B cell (primary cell): ENCODE results near the gene MMP1. TPM values are rescaled to one million over a fixed set of nuclear protein-coding genes. Genes with fewer than 3 reads are reported as not detected.

Experiments
- ATAC-seq: fragments of 200-7000 bp; cut with Tn5 transposase; one replicate; pipeline ENCODE4 v1.10.0; 2021; ENCODE audit warnings: low read depth, mild to moderate bottlenecking, moderate number of reproducible peaks, moderate library complexity
- CTCF ChIA-PET: fragments of 350-600 bp; sonication (Branson Sonifier 250); formaldehyde crosslinking; loops from one replicate; lab custom pipeline; 2021; ENCODE audit warnings: antibody characterized with exemption, inconsistent platforms; lab: Charles Lee
- POLR2A ChIA-PET: fragments of 350-600 bp; sonication (Branson Sonifier 250); formaldehyde crosslinking; loops from one replicate; lab custom pipeline; 2021; ENCODE audit warnings: antibody characterized with exemption; lab: Charles Lee
- DNase-seq: peaks from one replicate; pipeline ENCODE4 v3.0.0; 2013
- H2AFZ ChIP-seq: 2 replicates; pipeline ENCODE4 v1.6.1; 2012; ENCODE audit warnings: mild to moderate bottlenecking, low read depth, low read length; ENCODE audit not compliant: insufficient read depth, poor library complexity, severe bottlenecking
- H3K27ac ChIP-seq, 2 donors: 1 replicate in 1 of 2; 2 replicates in 1 of 2; pipeline ENCODE4 v1.5.1; 2012 to 2013; ENCODE audit warnings: low read length in 2 of 2, mild to moderate bottlenecking in 2 of 2, moderate library complexity in 1 of 2
- H3K27me3 ChIP-seq, 4 experiments: fragments of 200-600 bp in 1 of 4; sonication (generic) in 1 of 4; replicated peaks in 1 of 4; 1 replicate in 2 of 4; 2 replicates in 2 of 4; pipeline versions ENCODE4 v1.6.1 to v1.7.0; 2013 to 2016; ENCODE audit warnings: low read length in 3 of 4, mild to moderate bottlenecking in 2 of 4, mixed read lengths in 1 of 4, moderate library complexity in 1 of 4; ENCODE audit not compliant: insufficient read depth in 4 of 4, control insufficient read depth in 3 of 4; ENCODE audit errors: control extremely low read depth in 1 of 4
- H3K36me3 ChIP-seq, 2 experiments: replicated peaks in 1 of 2; 1 replicate in 1 of 2; 2 replicates in 1 of 2; pipeline versions ENCODE4 v1.6.1 to v1.7.1; 2013; ENCODE audit warnings: low read length in 1 of 2; ENCODE audit not compliant: insufficient read depth in 2 of 2, control insufficient read depth in 1 of 2; ENCODE audit errors: control extremely low read depth in 1 of 2, extremely low read depth in 1 of 2
- H3K4me1 ChIP-seq, 2 donors: fragments of 200-600 bp in 1 of 2; sonication (generic) in 1 of 2; 1 replicate in 1 of 2; 2 replicates in 1 of 2; pipeline versions ENCODE4 v1.5.1 to v1.6.1; 2013 to 2017; ENCODE audit warnings: low read length in 2 of 2; ENCODE audit not compliant: control insufficient read depth in 2 of 2, insufficient read depth in 2 of 2
- H3K4me2 ChIP-seq: replicated peaks from 2 replicates; pipeline ENCODE3; 2012; ENCODE audit warnings: mild to moderate bottlenecking, low read depth, low read length; ENCODE audit not compliant: poor library complexity, severe bottlenecking
- H3K4me3 ChIP-seq, 5 experiments: fragments of 200-600 bp in 1 of 5; sonication (generic) in 1 of 5; 1 replicate in 3 of 5; 2 replicates in 2 of 5; pipeline versions ENCODE4 v1.5.1 to v1.7.0; 2011 to 2016; ENCODE audit warnings: low read length in 4 of 5, mild to moderate bottlenecking in 4 of 5, low read depth in 2 of 5, control low read depth in 1 of 5, moderate library complexity in 1 of 5; ENCODE audit not compliant: insufficient read depth in 1 of 5; ENCODE audit errors: control extremely low read depth in 1 of 5, extremely low read depth in 1 of 5
- H3K79me2 ChIP-seq: fragments of 200-600 bp; sonication (generic); one replicate; pipeline ENCODE4 v1.6.0; 2016; ENCODE audit warnings: low read length; ENCODE audit not compliant: control insufficient read depth, insufficient read depth
- H3K9ac ChIP-seq: fragments of 200-600 bp; sonication (generic); 2 replicates; pipeline ENCODE4 v1.6.1; 2017; ENCODE audit warnings: mild to moderate bottlenecking, low read length, moderate library complexity
- H3K9me3 ChIP-seq, 3 donors: one replicate each; pipeline versions ENCODE4 v1.6.1 to v1.7.1; 2013; ENCODE audit warnings: low read length in 2 of 3; ENCODE audit not compliant: control insufficient read depth in 2 of 3, insufficient read depth in 1 of 3; ENCODE audit errors: control extremely low read depth in 1 of 3
- H4K20me1 ChIP-seq: 2 replicates; pipeline ENCODE4 v1.6.0; 2012; ENCODE audit warnings: mild to moderate bottlenecking, low read length; ENCODE audit not compliant: insufficient read depth, control insufficient read depth, poor library complexity, severe bottlenecking
- H3K27ac Mint-ChIP-seq: one replicate; pipeline ENCODE4 v1.8.0; 2021; ENCODE audit warnings: mixed read lengths
- H3K27me3 Mint-ChIP-seq: one replicate; pipeline ENCODE4 v1.8.0; 2021; ENCODE audit warnings: mixed read lengths
- H3K4me1 Mint-ChIP-seq: one replicate; pipeline ENCODE4 v1.8.0; 2021; ENCODE audit warnings: mixed read lengths
- H3K4me3 Mint-ChIP-seq: one replicate; pipeline ENCODE4 v1.8.0; 2021; ENCODE audit warnings: mixed read lengths
- H3K9me3 Mint-ChIP-seq: one replicate; pipeline ENCODE4 v1.8.0; 2022; ENCODE audit warnings: mixed read lengths; ENCODE audit not compliant: insufficient read depth
- EZH2 ChIP-seq: IDR thresholded peaks from 2 replicates; pipeline ENCODE4 v1.6.1; 2012; ENCODE audit warnings: borderline replicate concordance, low read depth, mild to moderate bottlenecking, moderate library complexity, low read length; ENCODE audit not compliant: insufficient read depth, poor library complexity, severe bottlenecking
- WGBS: methylation state at CpG from one replicate; pipeline ENCODE4 v1.1.5; 2013; ENCODE audit warnings: missing lambda C conversion rate; ENCODE audit not compliant: insufficient coverage; 5-methylcytosine and 5-hydroxymethylcytosine counted together
- intact Hi-C: fragments of 100-400 bp; cut with micrococcal nuclease; formaldehyde crosslinking; loops from one replicate; pipeline ENCODE4 v1.10.0; 2022
- polyA plus RNA-seq: library from polyadenylated mRNA; depleted of rRNA; stranded (reverse); fragments of >200 nt; gene quantifications from 2 replicates; pipeline ENCODE4 v1.2.3, GENCODE V29; 2012
- total RNA-seq, 2 donors: library from RNA; stranded (reverse); fragments of 120-200 nt in 1 of 2; gene quantifications; 1 replicate in 1 of 2; 2 replicates in 1 of 2; pipeline versions ENCODE4 v1.2.3 to v1.2.4, GENCODE V29; 2013 to 2022
- TF ChIP-seq, protein P1 (sequence below): fragments of 200-600 bp; IDR thresholded peaks from one replicate; pipeline ENCODE4 v1.8.0; 2022; ENCODE audit warnings: antibody characterized with exemption, mild to moderate bottlenecking

Gene MMP1
- total and polyA plus RNA-seq, 2 donors (not counting 1 experiment from before 2014, with no cell fraction given), result not detected

DNA sequence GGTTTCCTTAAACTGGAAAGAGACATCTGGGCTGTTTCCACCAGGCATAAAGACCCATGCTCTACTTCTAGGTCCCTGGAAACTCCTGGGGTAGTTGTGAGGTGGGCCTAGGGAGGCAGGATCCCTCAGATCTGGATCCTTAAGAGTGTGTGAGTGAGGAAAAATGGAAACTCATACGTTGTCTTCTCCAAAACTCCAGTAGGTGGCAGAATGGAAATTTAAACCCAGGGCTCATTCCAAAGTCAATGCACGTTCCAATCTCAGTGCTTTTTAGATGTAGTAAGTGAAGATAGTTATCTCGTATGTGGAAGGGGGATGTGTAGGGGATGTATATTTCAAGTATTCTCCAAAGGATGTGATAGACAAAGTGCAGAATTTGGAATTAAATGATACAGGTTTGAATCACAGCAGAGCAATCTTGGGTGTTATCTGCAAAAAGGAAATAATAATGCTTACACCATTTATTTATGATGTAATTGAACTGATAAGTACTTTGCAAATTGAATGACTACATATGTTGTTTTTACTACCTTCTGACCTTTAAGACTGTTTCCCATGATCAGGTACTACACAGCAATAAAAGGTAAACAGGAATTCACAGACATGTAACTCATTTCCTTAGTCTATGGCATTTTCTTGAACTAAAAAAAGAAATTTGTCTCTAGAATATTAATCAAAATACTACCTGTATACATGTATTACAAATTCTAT lies 13.1 kb upstream of the MMP1 start:
- TF ChIP-seq EZH2, result no peak
- TF ChIP-seq, protein P1, sequence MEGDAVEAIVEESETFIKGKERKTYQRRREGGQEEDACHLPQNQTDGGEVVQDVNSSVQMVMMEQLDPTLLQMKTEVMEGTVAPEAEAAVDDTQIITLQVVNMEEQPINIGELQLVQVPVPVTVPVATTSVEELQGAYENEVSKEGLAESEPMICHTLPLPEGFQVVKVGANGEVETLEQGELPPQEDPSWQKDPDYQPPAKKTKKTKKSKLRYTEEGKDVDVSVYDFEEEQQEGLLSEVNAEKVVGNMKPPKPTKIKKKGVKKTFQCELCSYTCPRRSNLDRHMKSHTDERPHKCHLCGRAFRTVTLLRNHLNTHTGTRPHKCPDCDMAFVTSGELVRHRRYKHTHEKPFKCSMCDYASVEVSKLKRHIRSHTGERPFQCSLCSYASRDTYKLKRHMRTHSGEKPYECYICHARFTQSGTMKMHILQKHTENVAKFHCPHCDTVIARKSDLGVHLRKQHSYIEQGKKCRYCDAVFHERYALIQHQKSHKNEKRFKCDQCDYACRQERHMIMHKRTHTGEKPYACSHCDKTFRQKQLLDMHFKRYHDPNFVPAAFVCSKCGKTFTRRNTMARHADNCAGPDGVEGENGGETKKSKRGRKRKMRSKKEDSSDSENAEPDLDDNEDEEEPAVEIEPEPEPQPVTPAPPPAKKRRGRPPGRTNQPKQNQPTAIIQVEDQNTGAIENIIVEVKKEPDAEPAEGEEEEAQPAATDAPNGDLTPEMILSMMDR, result no peak
- H3K4me3 Mint-ChIP-seq, result no peak overlapping the region

DNA sequence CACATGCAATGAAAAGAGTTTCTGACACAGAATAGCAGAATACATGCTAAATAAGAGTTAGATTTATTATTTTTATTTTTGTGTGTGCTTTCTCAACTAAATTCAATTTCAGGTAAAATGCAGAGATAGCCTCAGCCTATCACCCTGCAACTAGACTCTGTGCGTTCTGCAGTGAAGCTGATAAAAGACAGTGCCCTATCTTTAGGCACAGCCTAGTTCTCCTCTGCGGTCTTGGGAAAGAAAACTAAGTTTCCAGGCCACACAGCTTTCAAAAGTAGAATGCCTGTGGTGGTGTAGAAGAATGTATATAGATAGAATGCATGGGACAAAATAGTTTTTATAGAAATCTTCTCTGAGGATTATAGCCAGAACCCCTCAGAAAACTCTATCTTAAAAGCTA lies 12.0 kb upstream of the MMP1 start:
- TF ChIP-seq EZH2, result no peak
- TF ChIP-seq, protein P1, result no peak
- no peak overlapping the region for H3K27ac Mint-ChIP-seq
- no peaks in the 10 kb centered on the region for H3K79me2 ChIP-seq
- DNase-seq (no peak), ATAC-seq (no peak)
- ChIA-PET POLR2A (no interaction called here), CTCF (no interaction called here)
- no peaks in the 10 kb centered on the region for H3K36me3 ChIP-seq
- no peak overlapping the region for H2AFZ ChIP-seq
- intact Hi-C loops, result no loop called here
- H3K4me1 Mint-ChIP-seq, result no peaks in the 10 kb centered on the region
- H3K27ac ChIP-seq, result no peak overlapping the region
- H3K9me3 Mint-ChIP-seq, result peaks cover 2% of the 10 kb centered on the region
- no CpG with 5 or more reads among the region's 2 CpGs for WGBS
- H3K4me3 Mint-ChIP-seq, result no peak overlapping the region
- H3K4me2 ChIP-seq, result no peak overlapping the region
- H3K4me3 ChIP-seq, result no peak overlapping the region
- peaks cover 0 to 5% (median 0%) of the 10 kb centered on the region in 3 donors for H3K9me3 ChIP-seq
- H3K27me3 Mint-ChIP-seq, result peaks cover 18% of the 10 kb centered on the region
- no peak overlapping the region for H3K9ac ChIP-seq
- no peaks in the 10 kb centered on the region for H3K27me3 ChIP-seq
- H3K4me1 ChIP-seq, result no peaks in the 10 kb centered on the region
- H4K20me1 ChIP-seq, result no peaks in the 10 kb centered on the region

More for the DNA sequence above, 13.1 kb upstream of the MMP1 start:
- H3K36me3 ChIP-seq, result no peaks in the 10 kb centered on the region
- H2AFZ ChIP-seq, result no peak overlapping the region
- H3K4me2 ChIP-seq, result no peak overlapping the region
- no peak overlapping the region for H3K27ac ChIP-seq
- no peaks in the 10 kb centered on the region for H4K20me1 ChIP-seq
- Mint-ChIP-seq H3K27me3 (peaks cover 18% of the 10 kb centered on the region), H3K9me3 (peaks cover 2% of the 10 kb centered on the region), H3K27ac (no peak overlapping the region), H3K4me1 (no peaks in the 10 kb centered on the region)
- intact Hi-C loops, result no loop called here
- CTCF ChIA-PET, result no interaction called here
- no peak for ATAC-seq
- POLR2A ChIA-PET, result no interaction called here
- H3K9me3 ChIP-seq, result peaks cover 0 to 5% (median 0%) of the 10 kb centered on the region in 3 donors
- no peaks in the 10 kb centered on the region for H3K79me2 ChIP-seq
- no peak for DNase-seq
- no peaks in the 10 kb centered on the region for H3K27me3 ChIP-seq
- H3K4me1 ChIP-seq, result no peaks in the 10 kb centered on the region
- 10% methylated on average over 2 of the region's 3 CpGs for WGBS
- no peak overlapping the region for H3K4me3 ChIP-seq
- H3K9ac ChIP-seq, result no peak overlapping the region
